Measurements from ENCODE around the gene SLC25A21.
A peak's percentile ranks its signal among the peaks of the same experiment; 100 is the strongest.

GRCh38 chr14:36773136-36773540, 399.3 kb downstream of the SLC25A21 start:
- TF ChIP-seq ZNF274 (IDR thresholded peaks at IDR 0.05; ENCODE audit: low read length), result no peak
- TF ChIP-seq ZNF274 (tag by site-specific recombination; IDR thresholded peaks at IDR 0.05; ENCODE audit: borderline replicate concordance), result no peak
- TF ChIP-seq CTCF (tag by site-specific recombination; IDR thresholded peaks at IDR 0.05), result peak; percentile 42; the same call in 1 of the 2 replicates
- TF ChIP-seq BCL11B (tag by site-specific recombination; IDR thresholded peaks at IDR 0.05; ENCODE audit: low read depth), result no peak
- TF ChIP-seq TCF7L2 (IDR thresholded peaks at IDR 0.05; ENCODE audit: borderline replicate concordance, low read depth, low read length), result no peak
- TF ChIP-seq PATZ1 (tag by site-specific recombination; IDR thresholded peaks at IDR 0.05), result no peak
